ENCODE measurements around the gene DGKD. TPM values are rescaled to one million over a fixed set of nuclear protein-coding genes. Genes with fewer than 3 reads are reported as not detected.

DGKD gene
- total and polyA plus RNA-seq, 2 donors (not counting 1 experiment from before 2014, with no cell fraction given): 224 to 396 TPM

DNA sequence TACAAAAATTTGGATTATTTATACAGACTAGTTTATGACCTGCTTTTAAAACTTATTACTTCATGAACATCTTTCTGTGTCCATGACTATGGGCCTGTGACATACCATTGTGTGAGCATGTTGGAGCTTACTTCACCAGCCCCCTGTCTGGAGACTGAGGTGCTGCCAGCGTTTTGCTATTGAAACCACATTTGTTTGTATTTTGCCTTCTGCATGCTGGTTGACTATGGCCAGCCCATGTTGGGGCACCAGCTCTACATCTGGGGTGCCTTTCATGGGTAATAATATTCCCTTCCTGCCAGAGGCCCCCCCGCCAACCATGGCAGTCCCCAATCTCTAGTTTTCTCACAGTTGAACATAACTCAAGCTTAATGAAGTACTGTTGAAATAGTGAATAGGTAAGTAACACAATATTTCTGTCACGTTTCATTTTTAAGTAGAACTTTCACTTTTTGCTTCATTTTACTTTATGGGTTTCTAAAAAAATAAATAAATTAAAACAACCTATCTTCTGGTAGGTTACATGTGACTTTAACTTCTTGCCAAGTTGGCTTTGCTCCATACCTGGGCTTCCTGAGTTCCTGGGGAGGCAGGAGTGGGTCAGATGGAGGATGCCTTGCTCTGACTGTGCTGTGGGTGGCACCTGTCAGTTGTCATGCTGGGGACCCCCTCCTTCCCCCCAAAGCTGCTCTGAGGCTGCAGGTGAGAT is 63.9 kb downstream of the DGKD start:
- Mint-ChIP-seq H3K4me3 (peak overlapping the region; percentile 91), H3K9me3 (ENCODE audit: insufficient read depth) (no peaks in the 10 kb centered on the region), H3K27me3 (no peaks in the 10 kb centered on the region), H3K27ac (peak overlapping the region; percentile 97), H3K4me1 (peaks cover 91% of the 10 kb centered on the region)
- Histone ChIP-seq H3K4me1 (ENCODE audit: control insufficient read depth in 2 of 2, insufficient read depth in 2 of 2, low read length in 2 of 2) (peaks cover 93 to 98% of the 10 kb centered on the region in 2 donors), H3K9ac (ENCODE audit: low read length) (peak overlapping the region; percentile 73), H2AFZ (ENCODE audit: insufficient read depth, low read depth, low read length, poor library complexity, severe bottlenecking) (peak overlapping the region; percentile 41), H4K20me1 (ENCODE audit: control insufficient read depth, insufficient read depth, low read length, poor library complexity, severe bottlenecking) (peaks cover 24% of the 10 kb centered on the region), H3K27ac (ENCODE audit: low read length in 2 of 2) (peak overlapping the region; percentile 91 to 92), H3K79me2 (ENCODE audit: control insufficient read depth, insufficient read depth, low read length) (peaks cover 100% of the 10 kb centered on the region), H3K9me3 (ENCODE audit: control extremely low read depth in 1 of 3, control insufficient read depth in 2 of 3, insufficient read depth in 1 of 3, low read length in 2 of 3) (no peaks in the 10 kb centered on the region), H3K4me2 (replicated peaks; ENCODE audit: low read depth, low read length, poor library complexity, severe bottlenecking) (peak overlapping the region; percentile 76), H3K4me3 (ENCODE audit: control extremely low read depth in 1 of 5, extremely low read depth in 1 of 5, insufficient read depth in 1 of 5, low read depth in 2 of 5, low read length in 4 of 5) (peak overlapping the region in 4 of 5 experiments; percentile 45 to 76 (median 66)), H3K36me3 (replicated peaks in 1 of 2; ENCODE audit: control extremely low read depth in 1 of 2, control insufficient read depth in 1 of 2, extremely low read depth in 1 of 2, insufficient read depth in 2 of 2, low read length in 1 of 2) (peaks cover 8 to 42% of the 10 kb centered on the region in 2 experiments), H3K27me3 (replicated peaks in 1 of 4; ENCODE audit: control extremely low read depth in 1 of 4, control insufficient read depth in 3 of 4, insufficient read depth in 4 of 4, low read length in 3 of 4) (no peaks in the 10 kb centered on the region)
- ChIA-PET CTCF (interaction anchor here (0.7 to 15.7 kb wide), 13 partner anchors 8 to 150 kb away, joined by 3 to 218 read pairs (median 4); no protein-coding TSS in a partner anchor), POLR2A (interaction anchor here (0.6 to 1.4 kb wide), 5 partner anchors 21 to 167 kb away, joined by 3 to 4 read pairs (median 4); partner anchors contain the start of genes ATG16L1 and DGKD)
- DNase-seq: no peak
- WGBS (ENCODE audit: insufficient coverage): 33% methylated on average over 1 of the region's 3 CpGs
- intact Hi-C loops (cut with micrococcal nuclease): loop anchor here (1.0 to 5.0 kb wide), 7 partner anchors 13 to 296 kb away; no protein-coding TSS in a partner anchor
- no peak for TF ChIP-seq EZH2 (IDR thresholded peaks at IDR 0.05; ENCODE audit: borderline replicate concordance, insufficient read depth, low read depth, low read length, poor library complexity, severe bottlenecking)
- TF ChIP-seq, protein P1, sequence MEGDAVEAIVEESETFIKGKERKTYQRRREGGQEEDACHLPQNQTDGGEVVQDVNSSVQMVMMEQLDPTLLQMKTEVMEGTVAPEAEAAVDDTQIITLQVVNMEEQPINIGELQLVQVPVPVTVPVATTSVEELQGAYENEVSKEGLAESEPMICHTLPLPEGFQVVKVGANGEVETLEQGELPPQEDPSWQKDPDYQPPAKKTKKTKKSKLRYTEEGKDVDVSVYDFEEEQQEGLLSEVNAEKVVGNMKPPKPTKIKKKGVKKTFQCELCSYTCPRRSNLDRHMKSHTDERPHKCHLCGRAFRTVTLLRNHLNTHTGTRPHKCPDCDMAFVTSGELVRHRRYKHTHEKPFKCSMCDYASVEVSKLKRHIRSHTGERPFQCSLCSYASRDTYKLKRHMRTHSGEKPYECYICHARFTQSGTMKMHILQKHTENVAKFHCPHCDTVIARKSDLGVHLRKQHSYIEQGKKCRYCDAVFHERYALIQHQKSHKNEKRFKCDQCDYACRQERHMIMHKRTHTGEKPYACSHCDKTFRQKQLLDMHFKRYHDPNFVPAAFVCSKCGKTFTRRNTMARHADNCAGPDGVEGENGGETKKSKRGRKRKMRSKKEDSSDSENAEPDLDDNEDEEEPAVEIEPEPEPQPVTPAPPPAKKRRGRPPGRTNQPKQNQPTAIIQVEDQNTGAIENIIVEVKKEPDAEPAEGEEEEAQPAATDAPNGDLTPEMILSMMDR (IDR thresholded peaks at IDR 0.05): no peak
- ATAC-seq (ENCODE audit: low read depth): no peak
